DMS114 treated with DMSO at 0.1 percent for 48 hours (cell line): Measurements from ENCODE around the gene CTXN1.

Source experiments
- DNase-seq: peaks from one replicate; lab custom pipeline; 2025; ENCODE audit not compliant: unreplicated experiment; lab: John Stamatoyannopoulos, UW

CTXN1 gene

GRCh38 chr19:7877249-7877836 is 48.6 kb downstream of the CTXN1 start:
- DNase-seq: no peak

- no peak for DNase-seq
Measured at GRCh38 chr19:7874897-7875273, 51.0 kb downstream of the CTXN1 start.
